ENCODE results near the gene MTCH1. TPM values are rescaled to one million over a fixed set of nuclear protein-coding genes. Genes with fewer than 3 reads are reported as not detected.

The MTCH1 gene
- total RNA-seq, 1 experiment from 2014 or later: 204 TPM

DNA sequence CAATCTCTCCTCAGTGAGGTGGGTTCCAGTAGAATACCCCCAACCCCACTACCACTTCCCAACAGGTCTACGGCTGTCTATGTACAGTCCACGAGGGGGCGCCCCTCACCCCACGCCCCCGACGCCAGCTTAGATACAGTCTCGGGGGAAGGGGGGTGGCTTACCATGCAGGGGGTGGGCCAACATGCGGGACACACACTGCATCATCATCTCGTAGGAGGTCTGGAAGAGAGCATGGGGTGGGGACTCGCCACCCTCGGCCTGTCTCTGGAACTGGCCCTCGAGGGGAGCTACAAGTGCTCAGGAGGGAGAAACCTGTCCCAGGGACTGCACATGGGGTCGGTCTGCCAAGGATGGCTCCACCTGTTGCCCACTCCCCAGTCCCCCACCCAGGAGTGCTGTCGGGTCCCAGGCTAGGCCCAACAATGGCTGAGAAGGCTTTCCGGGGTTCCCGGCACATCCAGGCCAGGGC lies 8.5 kb downstream of the MTCH1 start:
- CTCF ChIA-PET: interaction anchor here (0.7 to 3.9 kb wide), 19 partner anchors 9 to 280 kb away, joined by 3 to 100 read pairs (median 5); partner anchors contain the start of genes C6orf89, MTCH1, TBC1D22B and TMEM217
- H3K27ac Mint-ChIP-seq: peak overlapping the region; percentile 34
- peak; percentile 40 for DNase-seq (ENCODE audit: low spot score)
- peak; percentile 68 for ATAC-seq
- no peaks in the 10 kb centered on the region for H3K27me3 Mint-ChIP-seq (ENCODE audit: low read depth)
- no peak for TF ChIP-seq ZNF317 (CRISPR knock-in tag; IDR thresholded peaks at IDR 0.05; ENCODE audit: borderline replicate concordance, low read depth)
- TF ChIP-seq, protein P1, sequence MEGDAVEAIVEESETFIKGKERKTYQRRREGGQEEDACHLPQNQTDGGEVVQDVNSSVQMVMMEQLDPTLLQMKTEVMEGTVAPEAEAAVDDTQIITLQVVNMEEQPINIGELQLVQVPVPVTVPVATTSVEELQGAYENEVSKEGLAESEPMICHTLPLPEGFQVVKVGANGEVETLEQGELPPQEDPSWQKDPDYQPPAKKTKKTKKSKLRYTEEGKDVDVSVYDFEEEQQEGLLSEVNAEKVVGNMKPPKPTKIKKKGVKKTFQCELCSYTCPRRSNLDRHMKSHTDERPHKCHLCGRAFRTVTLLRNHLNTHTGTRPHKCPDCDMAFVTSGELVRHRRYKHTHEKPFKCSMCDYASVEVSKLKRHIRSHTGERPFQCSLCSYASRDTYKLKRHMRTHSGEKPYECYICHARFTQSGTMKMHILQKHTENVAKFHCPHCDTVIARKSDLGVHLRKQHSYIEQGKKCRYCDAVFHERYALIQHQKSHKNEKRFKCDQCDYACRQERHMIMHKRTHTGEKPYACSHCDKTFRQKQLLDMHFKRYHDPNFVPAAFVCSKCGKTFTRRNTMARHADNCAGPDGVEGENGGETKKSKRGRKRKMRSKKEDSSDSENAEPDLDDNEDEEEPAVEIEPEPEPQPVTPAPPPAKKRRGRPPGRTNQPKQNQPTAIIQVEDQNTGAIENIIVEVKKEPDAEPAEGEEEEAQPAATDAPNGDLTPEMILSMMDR (IDR thresholded peaks at IDR 0.05): 0 out of 2 replicates have a peak, but pooled peaks have one; percentile 43
- H3K4me3 Mint-ChIP-seq: no peak overlapping the region
- H3K9me3 Mint-ChIP-seq: no peaks in the 10 kb centered on the region
- POLR2A ChIA-PET: no interaction called here
- H3K36me3 Mint-ChIP-seq: peaks cover 56% of the 10 kb centered on the region
- H3K4me1 Mint-ChIP-seq: peaks cover 21% of the 10 kb centered on the region

DNA sequence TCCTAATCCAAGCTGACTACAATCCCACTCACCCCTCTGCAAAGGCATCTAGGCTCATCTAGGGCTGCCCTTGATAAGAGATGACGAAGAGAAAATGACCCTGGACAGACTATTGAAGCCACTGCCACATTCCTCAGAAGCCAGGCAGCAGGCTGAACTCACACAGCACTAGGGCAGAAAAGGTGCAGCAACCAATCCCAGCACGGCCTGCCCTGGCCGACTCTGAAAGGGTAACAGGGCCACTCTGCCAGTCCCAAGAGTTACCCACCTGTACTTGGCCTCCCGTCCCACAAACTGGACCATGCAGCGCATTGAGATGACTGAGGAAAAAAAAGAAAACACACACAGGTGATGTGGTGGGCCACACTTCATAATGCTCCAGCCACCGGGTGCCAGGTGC lies 9.1 kb downstream of the MTCH1 start:
- ChIA-PET POLR2A (no interaction called here), CTCF (interaction anchor here (0.8 to 3.9 kb wide), 13 partner anchors 9 to 233 kb away, joined by 3 to 100 read pairs (median 6); partner anchors contain the start of genes C6orf89 and MTCH1)
- no peaks in the 10 kb centered on the region for H3K27me3 Mint-ChIP-seq (ENCODE audit: low read depth)
- DNase-seq (ENCODE audit: low spot score) (no peak), ATAC-seq (no peak)
- no peak overlapping the region for H3K4me3 Mint-ChIP-seq
- TF ChIP-seq, protein P1 (IDR thresholded peaks at IDR 0.05): no peak
- TF ChIP-seq JAZF1 (CRISPR knock-in tag; IDR thresholded peaks at IDR 0.05): no peak
- TF ChIP-seq, protein P2, sequence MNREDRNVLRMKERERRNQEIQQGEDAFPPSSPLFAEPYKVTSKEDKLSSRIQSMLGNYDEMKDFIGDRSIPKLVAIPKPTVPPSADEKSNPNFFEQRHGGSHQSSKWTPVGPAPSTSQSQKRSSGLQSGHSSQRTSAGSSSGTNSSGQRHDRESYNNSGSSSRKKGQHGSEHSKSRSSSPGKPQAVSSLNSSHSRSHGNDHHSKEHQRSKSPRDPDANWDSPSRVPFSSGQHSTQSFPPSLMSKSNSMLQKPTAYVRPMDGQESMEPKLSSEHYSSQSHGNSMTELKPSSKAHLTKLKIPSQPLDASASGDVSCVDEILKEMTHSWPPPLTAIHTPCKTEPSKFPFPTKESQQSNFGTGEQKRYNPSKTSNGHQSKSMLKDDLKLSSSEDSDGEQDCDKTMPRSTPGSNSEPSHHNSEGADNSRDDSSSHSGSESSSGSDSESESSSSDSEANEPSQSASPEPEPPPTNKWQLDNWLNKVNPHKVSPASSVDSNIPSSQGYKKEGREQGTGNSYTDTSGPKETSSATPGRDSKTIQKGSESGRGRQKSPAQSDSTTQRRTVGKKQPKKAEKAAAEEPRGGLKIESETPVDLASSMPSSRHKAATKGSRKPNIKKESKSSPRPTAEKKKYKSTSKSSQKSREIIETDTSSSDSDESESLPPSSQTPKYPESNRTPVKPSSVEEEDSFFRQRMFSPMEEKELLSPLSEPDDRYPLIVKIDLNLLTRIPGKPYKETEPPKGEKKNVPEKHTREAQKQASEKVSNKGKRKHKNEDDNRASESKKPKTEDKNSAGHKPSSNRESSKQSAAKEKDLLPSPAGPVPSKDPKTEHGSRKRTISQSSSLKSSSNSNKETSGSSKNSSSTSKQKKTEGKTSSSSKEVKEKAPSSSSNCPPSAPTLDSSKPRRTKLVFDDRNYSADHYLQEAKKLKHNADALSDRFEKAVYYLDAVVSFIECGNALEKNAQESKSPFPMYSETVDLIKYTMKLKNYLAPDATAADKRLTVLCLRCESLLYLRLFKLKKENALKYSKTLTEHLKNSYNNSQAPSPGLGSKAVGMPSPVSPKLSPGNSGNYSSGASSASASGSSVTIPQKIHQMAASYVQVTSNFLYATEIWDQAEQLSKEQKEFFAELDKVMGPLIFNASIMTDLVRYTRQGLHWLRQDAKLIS (CRISPR knock-in tag; IDR thresholded peaks at IDR 0.05; ENCODE audit: borderline replicate concordance): no peak
- TF ChIP-seq CBFB (CRISPR knock-in tag; IDR thresholded peaks at IDR 0.05; ENCODE audit: low read depth): no peak
- TF ChIP-seq, protein P3, sequence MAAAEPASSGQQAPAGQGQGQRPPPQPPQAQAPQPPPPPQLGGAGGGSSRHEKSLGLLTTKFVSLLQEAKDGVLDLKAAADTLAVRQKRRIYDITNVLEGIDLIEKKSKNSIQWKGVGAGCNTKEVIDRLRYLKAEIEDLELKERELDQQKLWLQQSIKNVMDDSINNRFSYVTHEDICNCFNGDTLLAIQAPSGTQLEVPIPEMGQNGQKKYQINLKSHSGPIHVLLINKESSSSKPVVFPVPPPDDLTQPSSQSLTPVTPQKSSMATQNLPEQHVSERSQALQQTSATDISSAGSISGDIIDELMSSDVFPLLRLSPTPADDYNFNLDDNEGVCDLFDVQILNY (CRISPR knock-in tag; IDR thresholded peaks at IDR 0.05): no peak
- no peak for TF ChIP-seq SOX15 (CRISPR knock-in tag; IDR thresholded peaks at IDR 0.05)
- no peak for TF ChIP-seq KAT7 (CRISPR knock-in tag; IDR thresholded peaks at IDR 0.05; ENCODE audit: borderline replicate concordance)
- no peak for TF ChIP-seq ZNF138 (CRISPR knock-in tag; conservative IDR thresholded peaks at IDR 0.05)
- TF ChIP-seq, protein P4, sequence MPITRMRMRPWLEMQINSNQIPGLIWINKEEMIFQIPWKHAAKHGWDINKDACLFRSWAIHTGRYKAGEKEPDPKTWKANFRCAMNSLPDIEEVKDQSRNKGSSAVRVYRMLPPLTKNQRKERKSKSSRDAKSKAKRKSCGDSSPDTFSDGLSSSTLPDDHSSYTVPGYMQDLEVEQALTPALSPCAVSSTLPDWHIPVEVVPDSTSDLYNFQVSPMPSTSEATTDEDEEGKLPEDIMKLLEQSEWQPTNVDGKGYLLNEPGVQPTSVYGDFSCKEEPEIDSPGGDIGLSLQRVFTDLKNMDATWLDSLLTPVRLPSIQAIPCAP (CRISPR knock-in tag; IDR thresholded peaks at IDR 0.05): no peak
- TF ChIP-seq ZNF219 (CRISPR knock-in tag; IDR thresholded peaks at IDR 0.05; ENCODE audit: borderline replicate concordance): no peak
- TF ChIP-seq, protein P5, sequence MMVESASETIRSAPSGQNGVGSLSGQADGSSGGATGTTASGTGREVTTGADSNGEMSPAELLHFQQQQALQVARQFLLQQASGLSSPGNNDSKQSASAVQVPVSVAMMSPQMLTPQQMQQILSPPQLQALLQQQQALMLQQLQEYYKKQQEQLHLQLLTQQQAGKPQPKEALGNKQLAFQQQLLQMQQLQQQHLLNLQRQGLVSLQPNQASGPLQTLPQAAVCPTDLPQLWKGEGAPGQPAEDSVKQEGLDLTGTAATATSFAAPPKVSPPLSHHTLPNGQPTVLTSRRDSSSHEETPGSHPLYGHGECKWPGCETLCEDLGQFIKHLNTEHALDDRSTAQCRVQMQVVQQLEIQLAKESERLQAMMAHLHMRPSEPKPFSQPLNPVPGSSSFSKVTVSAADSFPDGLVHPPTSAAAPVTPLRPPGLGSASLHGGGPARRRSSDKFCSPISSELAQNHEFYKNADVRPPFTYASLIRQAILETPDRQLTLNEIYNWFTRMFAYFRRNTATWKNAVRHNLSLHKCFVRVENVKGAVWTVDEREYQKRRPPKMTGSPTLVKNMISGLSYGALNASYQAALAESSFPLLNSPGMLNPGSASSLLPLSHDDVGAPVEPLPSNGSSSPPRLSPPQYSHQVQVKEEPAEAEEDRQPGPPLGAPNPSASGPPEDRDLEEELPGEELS (CRISPR knock-in tag; IDR thresholded peaks at IDR 0.05): no peak
- TF ChIP-seq ZNF423 (CRISPR knock-in tag; IDR thresholded peaks at IDR 0.05): no peak
- TF ChIP-seq, protein P6, sequence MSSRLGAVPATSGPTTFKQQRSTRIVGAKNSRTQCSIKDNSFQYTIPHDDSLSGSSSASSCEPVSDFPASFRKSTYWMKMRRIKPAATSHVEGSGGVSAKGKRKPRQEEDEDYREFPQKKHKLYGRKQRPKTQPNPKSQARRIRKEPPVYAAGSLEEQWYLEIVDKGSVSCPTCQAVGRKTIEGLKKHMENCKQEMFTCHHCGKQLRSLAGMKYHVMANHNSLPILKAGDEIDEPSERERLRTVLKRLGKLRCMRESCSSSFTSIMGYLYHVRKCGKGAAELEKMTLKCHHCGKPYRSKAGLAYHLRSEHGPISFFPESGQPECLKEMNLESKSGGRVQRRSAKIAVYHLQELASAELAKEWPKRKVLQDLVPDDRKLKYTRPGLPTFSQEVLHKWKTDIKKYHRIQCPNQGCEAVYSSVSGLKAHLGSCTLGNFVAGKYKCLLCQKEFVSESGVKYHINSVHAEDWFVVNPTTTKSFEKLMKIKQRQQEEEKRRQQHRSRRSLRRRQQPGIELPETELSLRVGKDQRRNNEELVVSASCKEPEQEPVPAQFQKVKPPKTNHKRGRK (CRISPR knock-in tag; IDR thresholded peaks at IDR 0.05; ENCODE audit: borderline replicate concordance): no peak
- no peak for TF ChIP-seq ESRRA (CRISPR knock-in tag; IDR thresholded peaks at IDR 0.05; ENCODE audit: borderline replicate concordance)
- TF ChIP-seq, protein P7, sequence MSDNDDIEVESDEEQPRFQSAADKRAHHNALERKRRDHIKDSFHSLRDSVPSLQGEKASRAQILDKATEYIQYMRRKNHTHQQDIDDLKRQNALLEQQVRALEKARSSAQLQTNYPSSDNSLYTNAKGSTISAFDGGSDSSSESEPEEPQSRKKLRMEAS (CRISPR knock-in tag; IDR thresholded peaks at IDR 0.05): no peak
- H3K27ac Mint-ChIP-seq: no peak overlapping the region
- peaks cover 61% of the 10 kb centered on the region for H3K36me3 Mint-ChIP-seq
- no peaks in the 10 kb centered on the region for H3K9me3 Mint-ChIP-seq
- peaks cover 18% of the 10 kb centered on the region for H3K4me1 Mint-ChIP-seq
